ENCODE measurements around the gene CDH22.

DNA sequence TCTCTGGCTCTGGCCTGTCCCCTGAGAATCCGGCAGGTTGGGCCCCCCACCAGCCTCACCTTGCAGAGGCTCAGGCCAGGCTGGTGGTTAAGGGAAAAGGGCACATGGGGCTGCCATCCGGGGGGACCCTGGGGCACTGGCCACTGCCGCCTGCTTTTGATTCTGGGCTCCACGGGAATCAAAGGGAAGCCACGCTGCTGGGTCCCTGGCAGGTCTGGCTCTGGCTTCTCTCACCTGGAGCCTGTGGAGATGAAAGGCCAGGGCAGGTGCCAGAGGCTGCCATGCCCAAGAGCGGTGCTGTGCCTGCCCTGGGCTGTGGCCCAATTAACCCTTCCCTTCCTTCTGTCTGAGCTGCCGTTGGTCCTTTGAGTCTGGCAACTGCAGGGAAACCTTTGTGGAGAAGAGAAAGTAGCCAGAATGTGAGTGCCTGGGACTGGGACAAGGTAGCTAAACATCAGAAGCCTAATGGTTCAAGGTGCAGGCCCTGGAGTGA, 9.4 kb upstream of the CDH22 start:
- TF ChIP-seq, protein P1, sequence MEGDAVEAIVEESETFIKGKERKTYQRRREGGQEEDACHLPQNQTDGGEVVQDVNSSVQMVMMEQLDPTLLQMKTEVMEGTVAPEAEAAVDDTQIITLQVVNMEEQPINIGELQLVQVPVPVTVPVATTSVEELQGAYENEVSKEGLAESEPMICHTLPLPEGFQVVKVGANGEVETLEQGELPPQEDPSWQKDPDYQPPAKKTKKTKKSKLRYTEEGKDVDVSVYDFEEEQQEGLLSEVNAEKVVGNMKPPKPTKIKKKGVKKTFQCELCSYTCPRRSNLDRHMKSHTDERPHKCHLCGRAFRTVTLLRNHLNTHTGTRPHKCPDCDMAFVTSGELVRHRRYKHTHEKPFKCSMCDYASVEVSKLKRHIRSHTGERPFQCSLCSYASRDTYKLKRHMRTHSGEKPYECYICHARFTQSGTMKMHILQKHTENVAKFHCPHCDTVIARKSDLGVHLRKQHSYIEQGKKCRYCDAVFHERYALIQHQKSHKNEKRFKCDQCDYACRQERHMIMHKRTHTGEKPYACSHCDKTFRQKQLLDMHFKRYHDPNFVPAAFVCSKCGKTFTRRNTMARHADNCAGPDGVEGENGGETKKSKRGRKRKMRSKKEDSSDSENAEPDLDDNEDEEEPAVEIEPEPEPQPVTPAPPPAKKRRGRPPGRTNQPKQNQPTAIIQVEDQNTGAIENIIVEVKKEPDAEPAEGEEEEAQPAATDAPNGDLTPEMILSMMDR (IDR thresholded peaks at IDR 0.05 in 4 of 5, conservative IDR thresholded peaks at IDR 0.05 in 1 of 5): no peak
- TF ChIP-seq POLR2A (IDR thresholded peaks at IDR 0.05): no peak
